ENCODE data around the gene NUDT13.

Gene NUDT13

GRCh38 chr10:73161079-73161478, 50.8 kb downstream of the NUDT13 start:
- H3K36me3 ChIP-seq (replicated peaks) = peaks cover 32% of the 10 kb centered on the region
- no peak for DNase-seq
- no peak for TF ChIP-seq CTCF (IDR thresholded peaks at IDR 0.05; ENCODE audit: low read depth, low read length, missing control alignments)

GRCh38 chr10:73161662-73162061, 51.4 kb downstream of the NUDT13 start:
- in situ Hi-C loops (cut with HindIII; ENCODE audit: low pct_ligation_motif_present, low sequenced_read_pairs) = no loop called here
- H3K4me3 ChIP-seq (ENCODE audit: low read depth, low read length) = no peak overlapping the region
- peaks cover 27% of the 10 kb centered on the region for H3K36me3 ChIP-seq (replicated peaks)
- no peaks in the 10 kb centered on the region for H3K27me3 ChIP-seq (replicated peaks)
- H3K27ac ChIP-seq = no peak overlapping the region
- no peak for TF ChIP-seq CTCF (IDR thresholded peaks at IDR 0.05; ENCODE audit: low read depth, low read length, missing control alignments)
- DNase-seq = no peak

More at GRCh38 chr10:73161079-73161478, 50.8 kb downstream of the NUDT13 start:
- Histone ChIP-seq H3K4me3 (ENCODE audit: low read depth, low read length) (no peak overlapping the region), H3K27ac (no peak overlapping the region), H3K27me3 (replicated peaks) (no peaks in the 10 kb centered on the region)
- in situ Hi-C loops (cut with HindIII; ENCODE audit: low pct_ligation_motif_present, low sequenced_read_pairs) = no loop called here

- in situ Hi-C loops (cut with HindIII; ENCODE audit: low pct_ligation_motif_present, low sequenced_read_pairs) = no loop called here
- no peak for TF ChIP-seq CTCF (IDR thresholded peaks at IDR 0.05; ENCODE audit: low read depth, low read length, missing control alignments)
- no peaks in the 10 kb centered on the region for H3K27me3 ChIP-seq (replicated peaks)
- H3K4me3 ChIP-seq (ENCODE audit: low read depth, low read length) = no peak overlapping the region
- no peak overlapping the region for H3K27ac ChIP-seq
- peaks cover 23% of the 10 kb centered on the region for H3K36me3 ChIP-seq (replicated peaks)
- no peak for DNase-seq
Measured at GRCh38 chr10:73163096-73163495, 52.8 kb downstream of the NUDT13 start.

GRCh38 chr10:73166972-73167371, 56.7 kb downstream of the NUDT13 start:
- DNase-seq = no peak
- TF ChIP-seq CTCF (IDR thresholded peaks at IDR 0.05; ENCODE audit: low read depth, low read length, missing control alignments) = no peak
- H3K36me3 ChIP-seq (replicated peaks) = peaks cover 12% of the 10 kb centered on the region
- H3K4me3 ChIP-seq (ENCODE audit: low read depth, low read length) = peak overlapping the region; percentile 79
- in situ Hi-C loops (cut with HindIII; ENCODE audit: low pct_ligation_motif_present, low sequenced_read_pairs) = no loop called here
- H3K27ac ChIP-seq = peak overlapping the region; percentile 85
- H3K27me3 ChIP-seq (replicated peaks) = no peaks in the 10 kb centered on the region

- no peak for TF ChIP-seq CTCF (IDR thresholded peaks at IDR 0.05; ENCODE audit: low read depth, low read length, missing control alignments)
- DNase-seq = no peak
- peak overlapping the region; percentile 79 for H3K4me3 ChIP-seq (ENCODE audit: low read depth, low read length)
- no peaks in the 10 kb centered on the region for H3K27me3 ChIP-seq (replicated peaks)
- in situ Hi-C loops (cut with HindIII; ENCODE audit: low pct_ligation_motif_present, low sequenced_read_pairs) = no loop called here
- peaks cover 8% of the 10 kb centered on the region for H3K36me3 ChIP-seq (replicated peaks)
- H3K27ac ChIP-seq = peak overlapping the region; percentile 85
Measured at GRCh38 chr10:73167458-73167782, 57.2 kb downstream of the NUDT13 start.

GRCh38 chr10:73167783-73168464, 57.7 kb downstream of the NUDT13 start, which contains the start of the genes ECD and FAM149B1:
Gene ECD (minus strand): TSS chr10:73168008. CDS start chr10:73163937, 4,071 bp downstream.
Gene FAM149B1 (plus strand): TSS chr10:73168119. CDS start chr10:73168340, 221 bp downstream.
- H3K36me3 ChIP-seq (replicated peaks) = peaks cover 3% of the 10 kb centered on the region
- TF ChIP-seq CTCF (IDR thresholded peaks at IDR 0.05; ENCODE audit: low read depth, low read length, missing control alignments) = no peak
- in situ Hi-C loops (cut with HindIII; ENCODE audit: low pct_ligation_motif_present, low sequenced_read_pairs) = no loop called here
- H3K27ac ChIP-seq = peak within 1 kb of the TSS; percentile 85
- peak; percentile 92 for DNase-seq
- peak within 1 kb of the TSS; percentile 79 for H3K4me3 ChIP-seq (ENCODE audit: low read depth, low read length)
- no peaks in the 10 kb centered on the region for H3K27me3 ChIP-seq (replicated peaks)
